ENCODE results near the gene SEC24D.

The SEC24D gene

DNA sequence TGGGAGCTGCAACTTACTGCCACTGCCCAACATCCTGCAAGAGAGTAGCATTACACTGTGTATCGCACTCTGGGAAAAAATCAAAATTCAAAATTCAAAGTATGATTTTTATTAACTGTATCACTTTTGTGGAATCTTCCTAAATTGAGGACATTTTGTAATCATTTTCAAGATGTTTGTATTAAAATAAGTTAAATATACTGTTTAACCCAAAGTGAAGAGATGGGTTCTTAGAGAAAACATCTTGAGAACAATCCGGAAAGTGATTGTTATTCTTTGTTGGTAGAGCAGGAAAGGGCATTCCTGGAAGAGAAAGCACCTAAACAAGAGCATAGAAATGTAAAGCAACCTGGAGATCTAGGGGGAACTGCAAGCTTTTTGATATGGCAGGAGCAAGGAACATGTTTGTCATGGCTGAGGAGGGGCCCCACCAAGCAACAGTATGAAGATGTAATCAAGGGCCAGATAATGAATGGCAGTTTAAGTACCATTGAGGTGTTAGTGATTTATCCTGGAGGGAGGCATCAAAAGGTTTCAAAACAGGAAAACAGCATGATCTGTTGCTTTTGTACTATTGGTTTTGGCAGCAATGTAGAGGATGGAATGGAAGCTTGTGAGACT, 14.1 kb upstream of the SEC24D start:
- H3K4me3 ChIP-seq (ENCODE audit: insufficient read depth in 1 of 2, low read depth in 1 of 2, low read length in 2 of 2), result peak overlapping the region in 1 of 2 experiments; percentile 70
- H3K27ac ChIP-seq (ENCODE audit: low read length, poor library complexity, severe bottlenecking), result no peak overlapping the region
- H2AFZ ChIP-seq (ENCODE audit: low read depth, low read length), result no peak overlapping the region
- H3K9ac ChIP-seq (ENCODE audit: low read length), result peak overlapping the region; percentile 61
- DNase-seq, result no peak
- no peak overlapping the region for H3K4ac ChIP-seq (ENCODE audit: low read depth in 1 of 2, low read length in 2 of 2)
- no peak overlapping the region for H4K8ac ChIP-seq (ENCODE audit: low read length)
- H3K36me3 ChIP-seq (ENCODE audit: control insufficient read depth in 1 of 2, insufficient read depth in 2 of 2, low read depth in 1 of 2, low read length in 2 of 2), result no peaks in the 10 kb centered on the region
- H2BK5ac ChIP-seq (ENCODE audit: low read depth, low read length, poor library complexity, severe bottlenecking), result no peak overlapping the region
- no peaks in the 10 kb centered on the region for H3K9me3 ChIP-seq (ENCODE audit: control insufficient read depth, low read length)
- H3K23ac ChIP-seq (ENCODE audit: low read length in 2 of 2), result no peak overlapping the region
- no peak overlapping the region for H2BK120ac ChIP-seq (ENCODE audit: low read depth, low read length)
- no peak overlapping the region for H3K18ac ChIP-seq (ENCODE audit: low read depth in 1 of 2, low read length in 2 of 2)
- H2BK15ac ChIP-seq (ENCODE audit: low read depth, poor library complexity, severe bottlenecking), result no peak overlapping the region
- H2BK12ac ChIP-seq (ENCODE audit: low read length in 2 of 2), result no peak overlapping the region
- H3K79me1 ChIP-seq (replicated peaks; ENCODE audit: low read length, poor library complexity, severe bottlenecking), result no peaks in the 10 kb centered on the region
- no peak overlapping the region for H3K4me2 ChIP-seq (ENCODE audit: low read length, poor library complexity, severe bottlenecking)
- H3K27me3 ChIP-seq (ENCODE audit: control insufficient read depth in 1 of 2, insufficient read depth in 1 of 2, low read length in 2 of 2), result no peaks in the 10 kb centered on the region
- no peak overlapping the region for H2AK5ac ChIP-seq (ENCODE audit: low read length, severe bottlenecking)
- no peaks in the 10 kb centered on the region for H3K4me1 ChIP-seq (ENCODE audit: control insufficient read depth, insufficient read depth, low read depth, low read length)
- no peak overlapping the region for H4K91ac ChIP-seq (ENCODE audit: low read length)
- 50% methylated on average over 1 of the region's 2 CpGs for WGBS
- H3K14ac ChIP-seq (ENCODE audit: low read length in 2 of 2), result no peak overlapping the region

GRCh38 chr4:118848901-118849300, 13.0 kb upstream of the SEC24D start:
- no peaks in the 10 kb centered on the region for H3K27me3 ChIP-seq (ENCODE audit: control insufficient read depth in 1 of 2, insufficient read depth in 1 of 2, low read length in 2 of 2)
- H3K27ac ChIP-seq (ENCODE audit: low read length, poor library complexity, severe bottlenecking), result no peak overlapping the region
- no peaks in the 10 kb centered on the region for H3K9me3 ChIP-seq (ENCODE audit: control insufficient read depth, low read length)
- no peak overlapping the region for H3K4ac ChIP-seq (ENCODE audit: low read depth in 1 of 2, low read length in 2 of 2)
- H3K4me3 ChIP-seq (ENCODE audit: insufficient read depth in 1 of 2, low read depth in 1 of 2, low read length in 2 of 2), result no peak overlapping the region
- H3K14ac ChIP-seq (ENCODE audit: low read length in 2 of 2), result no peak overlapping the region
- no peak overlapping the region for H4K91ac ChIP-seq (ENCODE audit: low read length)
- H3K4me1 ChIP-seq (ENCODE audit: control insufficient read depth, insufficient read depth, low read depth, low read length), result no peaks in the 10 kb centered on the region
- no peak overlapping the region for H2BK5ac ChIP-seq (ENCODE audit: low read depth, low read length, poor library complexity, severe bottlenecking)
- no peak overlapping the region for H2AFZ ChIP-seq (ENCODE audit: low read depth, low read length)
- no peak overlapping the region for H2AK5ac ChIP-seq (ENCODE audit: low read length, severe bottlenecking)
- no peak overlapping the region for H4K8ac ChIP-seq (ENCODE audit: low read length)
- H3K4me2 ChIP-seq (ENCODE audit: low read length, poor library complexity, severe bottlenecking), result no peak overlapping the region
- H3K23ac ChIP-seq (ENCODE audit: low read length in 2 of 2), result no peak overlapping the region
- no peak overlapping the region for H3K9ac ChIP-seq (ENCODE audit: low read length)
- no peaks in the 10 kb centered on the region for H3K79me1 ChIP-seq (replicated peaks; ENCODE audit: low read length, poor library complexity, severe bottlenecking)
- H2BK12ac ChIP-seq (ENCODE audit: low read length in 2 of 2), result no peak overlapping the region
- H2BK120ac ChIP-seq (ENCODE audit: low read depth, low read length), result no peak overlapping the region
- no peaks in the 10 kb centered on the region for H3K36me3 ChIP-seq (ENCODE audit: control insufficient read depth in 1 of 2, insufficient read depth in 2 of 2, low read depth in 1 of 2, low read length in 2 of 2)
- no peak for DNase-seq
- H3K18ac ChIP-seq (ENCODE audit: low read depth in 1 of 2, low read length in 2 of 2), result no peak overlapping the region
- H2BK15ac ChIP-seq (ENCODE audit: low read depth, poor library complexity, severe bottlenecking), result no peak overlapping the region

- no peak overlapping the region for H3K4me3 ChIP-seq (ENCODE audit: insufficient read depth in 1 of 2, low read depth in 1 of 2, low read length in 2 of 2)
These were observed 12.3 kb upstream of the SEC24D start for GRCh38 chr4:118848242-118848641.

GRCh38 chr4:118846979-118847378, 11.1 kb upstream of the SEC24D start:
- no peaks in the 10 kb centered on the region for H3K9me3 ChIP-seq (ENCODE audit: control insufficient read depth, low read length)
- H2BK120ac ChIP-seq (ENCODE audit: low read depth, low read length), result no peak overlapping the region
- H3K4me1 ChIP-seq (ENCODE audit: control insufficient read depth, insufficient read depth, low read depth, low read length), result no peaks in the 10 kb centered on the region
- H2AK5ac ChIP-seq (ENCODE audit: low read length, severe bottlenecking), result no peak overlapping the region
- H3K23ac ChIP-seq (ENCODE audit: low read length in 2 of 2), result no peak overlapping the region
- no peak overlapping the region for H2BK15ac ChIP-seq (ENCODE audit: low read depth, poor library complexity, severe bottlenecking)
- DNase-seq, result no peak
- no peak overlapping the region for H3K14ac ChIP-seq (ENCODE audit: low read length in 2 of 2)
- H3K18ac ChIP-seq (ENCODE audit: low read depth in 1 of 2, low read length in 2 of 2), result no peak overlapping the region
- no peaks in the 10 kb centered on the region for H3K27me3 ChIP-seq (ENCODE audit: control insufficient read depth in 1 of 2, insufficient read depth in 1 of 2, low read length in 2 of 2)
- peaks cover 3% of the 10 kb centered on the region for H3K79me1 ChIP-seq (replicated peaks; ENCODE audit: low read length, poor library complexity, severe bottlenecking)
- no peak overlapping the region for H3K9ac ChIP-seq (ENCODE audit: low read length)
- H3K4ac ChIP-seq (ENCODE audit: low read depth in 1 of 2, low read length in 2 of 2), result no peak overlapping the region
- H3K27ac ChIP-seq (ENCODE audit: low read length, poor library complexity, severe bottlenecking), result no peak overlapping the region
- no peak overlapping the region for H2AFZ ChIP-seq (ENCODE audit: low read depth, low read length)
- H4K8ac ChIP-seq (ENCODE audit: low read length), result no peak overlapping the region
- H2BK5ac ChIP-seq (ENCODE audit: low read depth, low read length, poor library complexity, severe bottlenecking), result no peak overlapping the region
- no peak overlapping the region for H4K91ac ChIP-seq (ENCODE audit: low read length)
- no peak overlapping the region for H3K4me2 ChIP-seq (ENCODE audit: low read length, poor library complexity, severe bottlenecking)
- H3K4me3 ChIP-seq (ENCODE audit: insufficient read depth in 1 of 2, low read depth in 1 of 2, low read length in 2 of 2), result no peak overlapping the region
- WGBS, result 90% methylated on average over 1 of the region's 1 CpG
- no peak overlapping the region for H2BK12ac ChIP-seq (ENCODE audit: low read length in 2 of 2)
- no peaks in the 10 kb centered on the region for H3K36me3 ChIP-seq (ENCODE audit: control insufficient read depth in 1 of 2, insufficient read depth in 2 of 2, low read depth in 1 of 2, low read length in 2 of 2)

More at GRCh38 chr4:118848242-118848641, 12.3 kb upstream of the SEC24D start:
- no peak overlapping the region for H2AK5ac ChIP-seq (ENCODE audit: low read length, severe bottlenecking)
- no peak overlapping the region for H3K4ac ChIP-seq (ENCODE audit: low read depth in 1 of 2, low read length in 2 of 2)
- H3K79me1 ChIP-seq (replicated peaks; ENCODE audit: low read length, poor library complexity, severe bottlenecking), result peaks cover 3% of the 10 kb centered on the region
- no peak overlapping the region for H2BK12ac ChIP-seq (ENCODE audit: low read length in 2 of 2)
- no peak overlapping the region for H4K91ac ChIP-seq (ENCODE audit: low read length)
- no peak overlapping the region for H3K23ac ChIP-seq (ENCODE audit: low read length in 2 of 2)
- no peaks in the 10 kb centered on the region for H3K4me1 ChIP-seq (ENCODE audit: control insufficient read depth, insufficient read depth, low read depth, low read length)
- no peak overlapping the region for H2BK5ac ChIP-seq (ENCODE audit: low read depth, low read length, poor library complexity, severe bottlenecking)
- no peaks in the 10 kb centered on the region for H3K27me3 ChIP-seq (ENCODE audit: control insufficient read depth in 1 of 2, insufficient read depth in 1 of 2, low read length in 2 of 2)
- no peak overlapping the region for H3K9ac ChIP-seq (ENCODE audit: low read length)
- no peak overlapping the region for H2AFZ ChIP-seq (ENCODE audit: low read depth, low read length)
- no peak for DNase-seq
- H2BK120ac ChIP-seq (ENCODE audit: low read depth, low read length), result no peak overlapping the region
- H3K18ac ChIP-seq (ENCODE audit: low read depth in 1 of 2, low read length in 2 of 2), result no peak overlapping the region
- no peaks in the 10 kb centered on the region for H3K9me3 ChIP-seq (ENCODE audit: control insufficient read depth, low read length)
- H3K14ac ChIP-seq (ENCODE audit: low read length in 2 of 2), result no peak overlapping the region
- no peaks in the 10 kb centered on the region for H3K36me3 ChIP-seq (ENCODE audit: control insufficient read depth in 1 of 2, insufficient read depth in 2 of 2, low read depth in 1 of 2, low read length in 2 of 2)
- H3K27ac ChIP-seq (ENCODE audit: low read length, poor library complexity, severe bottlenecking), result no peak overlapping the region
- H3K4me2 ChIP-seq (ENCODE audit: low read length, poor library complexity, severe bottlenecking), result no peak overlapping the region
- H4K8ac ChIP-seq (ENCODE audit: low read length), result no peak overlapping the region
- WGBS, result 90% methylated on average over 7 of the region's 7 CpGs
- no peak overlapping the region for H2BK15ac ChIP-seq (ENCODE audit: low read depth, poor library complexity, severe bottlenecking)

Data from mesenchymal stem cell (in vitro differentiated cells and primary cell).